ENCODE data around the gene MARCHF2. TPM values are rescaled to one million over a fixed set of nuclear protein-coding genes. Genes with fewer than 3 reads are reported as not detected.

The MARCHF2 gene
- total RNA-seq, 1 experiment from 2014 or later = 20.2 TPM

DNA sequence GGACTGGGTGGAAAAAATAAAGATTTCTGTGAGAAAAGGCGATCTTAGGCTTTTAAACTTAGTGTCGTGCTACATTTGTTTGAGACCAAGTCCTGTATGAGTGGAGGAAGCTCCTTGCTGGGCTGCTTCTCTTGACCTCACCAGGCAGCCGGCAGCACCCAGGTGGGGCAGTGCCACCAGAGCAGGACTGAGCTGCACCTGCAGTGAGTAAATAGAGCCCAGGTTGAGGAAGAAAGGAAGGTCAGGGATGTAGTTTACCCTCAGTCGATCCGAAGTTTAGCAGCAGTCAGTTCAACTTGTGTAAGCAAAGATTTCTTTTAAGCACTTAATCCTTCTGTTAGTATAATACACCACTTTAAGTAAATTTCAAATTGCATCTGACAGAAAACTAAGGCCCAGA, 45.3 kb downstream of the MARCHF2 start (continued):
- no peak for TF ChIP-seq NR2C2 (CRISPR knock-in tag; IDR thresholded peaks at IDR 0.05)
- TF ChIP-seq ZBTB21 (CRISPR knock-in tag; IDR thresholded peaks at IDR 0.05; ENCODE audit: borderline replicate concordance) = no peak

DNA sequence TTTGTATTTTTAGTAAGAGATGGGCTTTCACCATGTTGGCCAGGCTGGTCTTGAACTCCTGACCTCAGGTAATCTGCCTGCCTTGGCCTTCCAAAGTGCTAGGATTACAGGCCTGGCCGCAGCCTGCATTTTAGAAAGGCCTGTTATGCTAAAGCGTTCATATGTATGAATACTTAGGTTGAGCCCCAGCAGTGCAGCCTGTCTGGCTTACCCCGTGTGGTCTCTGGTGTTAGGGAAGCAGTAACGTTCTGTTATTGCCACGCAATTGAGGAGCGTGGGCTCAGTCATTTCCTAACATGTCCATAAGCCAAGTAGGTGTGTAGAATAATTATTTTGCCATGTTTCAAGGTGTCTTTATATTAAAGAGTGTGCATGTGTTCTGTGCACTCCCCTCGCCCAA, 46.0 kb downstream of the MARCHF2 start:
- TF ChIP-seq ZNF423 (CRISPR knock-in tag; IDR thresholded peaks at IDR 0.05) (no peak), HMGA2 (CRISPR knock-in tag; IDR thresholded peaks at IDR 0.05) (no peak), ZNF396 (CRISPR knock-in tag; IDR thresholded peaks at IDR 0.05; ENCODE audit: borderline replicate concordance) (no peak), ELF4 (CRISPR knock-in tag; IDR thresholded peaks at IDR 0.05; ENCODE audit: low read depth) (no peak), ATF1 (CRISPR knock-in tag; IDR thresholded peaks at IDR 0.05) (no peak), FOXP4 (CRISPR knock-in tag; IDR thresholded peaks at IDR 0.05) (no peak), ZBTB21 (CRISPR knock-in tag; IDR thresholded peaks at IDR 0.05; ENCODE audit: borderline replicate concordance) (no peak), GRHL2 (CRISPR knock-in tag; IDR thresholded peaks at IDR 0.05; ENCODE audit: insufficient replicate concordance, severe bottlenecking) (no peak), NR3C1 (CRISPR knock-in tag; conservative IDR thresholded peaks at IDR 0.05; ENCODE audit: low read depth) (no peak), ZNF219 (CRISPR knock-in tag; IDR thresholded peaks at IDR 0.05; ENCODE audit: borderline replicate concordance) (no peak), TP53 (CRISPR knock-in tag; IDR thresholded peaks at IDR 0.05) (no peak), ZNF121 (CRISPR knock-in tag; IDR thresholded peaks at IDR 0.05) (no peak), ZNF317 (CRISPR knock-in tag; IDR thresholded peaks at IDR 0.05; ENCODE audit: borderline replicate concordance, low read depth) (no peak), RELA (CRISPR knock-in tag; IDR thresholded peaks at IDR 0.05; ENCODE audit: borderline replicate concordance) (no peak), ZSCAN18 (CRISPR knock-in tag; IDR thresholded peaks at IDR 0.05) (no peak), MXD4 (CRISPR knock-in tag; IDR thresholded peaks at IDR 0.05; ENCODE audit: borderline replicate concordance) (no peak)
- no peak overlapping the region for H3K4me3 Mint-ChIP-seq
- H3K27ac Mint-ChIP-seq = no peak overlapping the region
- H3K4me1 Mint-ChIP-seq = peaks cover 88% of the 10 kb centered on the region
- H3K9me3 Mint-ChIP-seq = no peaks in the 10 kb centered on the region
- DNase-seq (ENCODE audit: low spot score) = no peak
- peaks cover 50% of the 10 kb centered on the region for H3K36me3 Mint-ChIP-seq
- no peak for ATAC-seq
- CTCF ChIA-PET = no interaction called here
- no peaks in the 10 kb centered on the region for H3K27me3 Mint-ChIP-seq (ENCODE audit: low read depth)
- POLR2A ChIA-PET = no interaction called here

GRCh38 chr19:8459520-8460270, 46.6 kb downstream of the MARCHF2 start:
- TF ChIP-seq SMAD4 (CRISPR knock-in tag; IDR thresholded peaks at IDR 0.05) (no peak), MXD4 (CRISPR knock-in tag; IDR thresholded peaks at IDR 0.05; ENCODE audit: borderline replicate concordance) (no peak)
- TF ChIP-seq, protein P1, sequence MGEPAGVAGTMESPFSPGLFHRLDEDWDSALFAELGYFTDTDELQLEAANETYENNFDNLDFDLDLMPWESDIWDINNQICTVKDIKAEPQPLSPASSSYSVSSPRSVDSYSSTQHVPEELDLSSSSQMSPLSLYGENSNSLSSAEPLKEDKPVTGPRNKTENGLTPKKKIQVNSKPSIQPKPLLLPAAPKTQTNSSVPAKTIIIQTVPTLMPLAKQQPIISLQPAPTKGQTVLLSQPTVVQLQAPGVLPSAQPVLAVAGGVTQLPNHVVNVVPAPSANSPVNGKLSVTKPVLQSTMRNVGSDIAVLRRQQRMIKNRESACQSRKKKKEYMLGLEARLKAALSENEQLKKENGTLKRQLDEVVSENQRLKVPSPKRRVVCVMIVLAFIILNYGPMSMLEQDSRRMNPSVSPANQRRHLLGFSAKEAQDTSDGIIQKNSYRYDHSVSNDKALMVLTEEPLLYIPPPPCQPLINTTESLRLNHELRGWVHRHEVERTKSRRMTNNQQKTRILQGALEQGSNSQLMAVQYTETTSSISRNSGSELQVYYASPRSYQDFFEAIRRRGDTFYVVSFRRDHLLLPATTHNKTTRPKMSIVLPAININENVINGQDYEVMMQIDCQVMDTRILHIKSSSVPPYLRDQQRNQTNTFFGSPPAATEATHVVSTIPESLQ (CRISPR knock-in tag; IDR thresholded peaks at IDR 0.05) = no peak
- H3K4me1 Mint-ChIP-seq = peaks cover 82% of the 10 kb centered on the region
- H3K9me3 Mint-ChIP-seq = no peaks in the 10 kb centered on the region
- ChIA-PET CTCF (interaction anchor here (1.7 kb wide), 1 partner anchor 47 kb away, joined by 5 read pairs; the partner anchor contains the start of gene MARCHF2), POLR2A (no interaction called here)
- no peak overlapping the region for H3K4me3 Mint-ChIP-seq
- no peak for ATAC-seq
- H3K27me3 Mint-ChIP-seq (ENCODE audit: low read depth) = no peaks in the 10 kb centered on the region
- DNase-seq (ENCODE audit: low spot score) = no peak
- H3K27ac Mint-ChIP-seq = peak overlapping the region; percentile 96
- peaks cover 55% of the 10 kb centered on the region for H3K36me3 Mint-ChIP-seq

Data from WTC11 (cell line).